GM19238 (cell line): ENCODE data around the gene CLDN24.

Source experiments
- DNase-seq: peaks from one replicate; pipeline ENCODE4 v3.0.0; 2011; ENCODE audit warnings: low spot score; ENCODE audit not compliant: insufficient read length

The CLDN24 gene

GRCh38 chr4:183322326-183322725 lies at the start of gene CLDN24:
CLDN24 (minus strand) TSS chr4:183322426; CDS start chr4:183322426, 0 bp downstream.
- DNase-seq: no peak

- no peak for DNase-seq
Measured at GRCh38 chr4:183370786-183371185, 48.6 kb upstream of the CLDN24 start.

- DNase-seq: no peak
Measured at GRCh38 chr4:183369073-183369472, 46.8 kb upstream of the CLDN24 start.

GRCh38 chr4:183366206-183366835 lies 44.1 kb upstream of the CLDN24 start:
- no peak for DNase-seq

GRCh38 chr4:183364025-183364424 lies 41.8 kb upstream of the CLDN24 start:
- DNase-seq: no peak

GRCh38 chr4:183362916-183363542 lies 40.8 kb upstream of the CLDN24 start:
- no peak for DNase-seq

- no peak for DNase-seq
Measured at GRCh38 chr4:183362036-183362435, 39.8 kb upstream of the CLDN24 start.

- no peak for DNase-seq
Measured at GRCh38 chr4:183360161-183360919, 38.1 kb upstream of the CLDN24 start.

- DNase-seq: no peak
Measured at GRCh38 chr4:183358215-183358755, 36.1 kb upstream of the CLDN24 start.

- DNase-seq: no peak
Measured at GRCh38 chr4:183356931-183357675, 34.9 kb upstream of the CLDN24 start.

GRCh38 chr4:183356173-183356830 lies 34.1 kb upstream of the CLDN24 start:
- no peak for DNase-seq

- no peak for DNase-seq
Measured at GRCh38 chr4:183355405-183355804, 33.2 kb upstream of the CLDN24 start.

GRCh38 chr4:183354219-183354618 lies 32.0 kb upstream of the CLDN24 start:
- no peak for DNase-seq

GRCh38 chr4:183353557-183353956 lies 31.3 kb upstream of the CLDN24 start:
- no peak for DNase-seq

- no peak for DNase-seq
Measured at GRCh38 chr4:183352546-183352945, 30.3 kb upstream of the CLDN24 start.

GRCh38 chr4:183350317-183351071 lies 28.3 kb upstream of the CLDN24 start:
- DNase-seq: no peak

- DNase-seq: no peak
Measured at GRCh38 chr4:183349673-183350072, 27.4 kb upstream of the CLDN24 start.

GRCh38 chr4:183348706-183349659 lies 26.8 kb upstream of the CLDN24 start:
- DNase-seq: no peak

- no peak for DNase-seq
Measured at GRCh38 chr4:183348136-183348535, 25.9 kb upstream of the CLDN24 start.
